ENCODE measurements around the gene INO80D. TPM values are rescaled to one million over a fixed set of nuclear protein-coding genes. Genes with fewer than 3 reads are reported as not detected.

Gene INO80D
- total RNA-seq, 4 donors from 2014 or later, result 16.0 to 24.5 (median 17.3) TPM

DNA sequence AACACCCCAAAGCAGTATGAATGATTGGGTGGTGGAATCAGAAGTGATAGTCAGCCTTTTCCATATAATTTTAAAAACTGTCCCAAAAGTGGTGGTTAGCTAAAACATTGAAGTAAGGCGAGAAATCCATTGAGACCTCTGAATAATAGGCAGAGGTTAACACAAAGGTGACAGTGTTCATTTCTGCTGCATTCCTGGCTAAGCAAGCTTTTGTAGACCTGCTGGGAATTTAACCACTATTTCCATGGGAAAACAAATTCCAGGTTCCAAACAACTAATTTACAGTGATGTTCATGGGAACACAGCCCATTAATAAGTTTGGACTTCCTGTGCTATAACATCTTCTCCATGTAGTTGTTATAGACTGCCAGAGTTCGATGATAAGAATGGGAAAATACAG is 6.3 kb upstream of the INO80D start:
- TF ChIP-seq, protein P1, sequence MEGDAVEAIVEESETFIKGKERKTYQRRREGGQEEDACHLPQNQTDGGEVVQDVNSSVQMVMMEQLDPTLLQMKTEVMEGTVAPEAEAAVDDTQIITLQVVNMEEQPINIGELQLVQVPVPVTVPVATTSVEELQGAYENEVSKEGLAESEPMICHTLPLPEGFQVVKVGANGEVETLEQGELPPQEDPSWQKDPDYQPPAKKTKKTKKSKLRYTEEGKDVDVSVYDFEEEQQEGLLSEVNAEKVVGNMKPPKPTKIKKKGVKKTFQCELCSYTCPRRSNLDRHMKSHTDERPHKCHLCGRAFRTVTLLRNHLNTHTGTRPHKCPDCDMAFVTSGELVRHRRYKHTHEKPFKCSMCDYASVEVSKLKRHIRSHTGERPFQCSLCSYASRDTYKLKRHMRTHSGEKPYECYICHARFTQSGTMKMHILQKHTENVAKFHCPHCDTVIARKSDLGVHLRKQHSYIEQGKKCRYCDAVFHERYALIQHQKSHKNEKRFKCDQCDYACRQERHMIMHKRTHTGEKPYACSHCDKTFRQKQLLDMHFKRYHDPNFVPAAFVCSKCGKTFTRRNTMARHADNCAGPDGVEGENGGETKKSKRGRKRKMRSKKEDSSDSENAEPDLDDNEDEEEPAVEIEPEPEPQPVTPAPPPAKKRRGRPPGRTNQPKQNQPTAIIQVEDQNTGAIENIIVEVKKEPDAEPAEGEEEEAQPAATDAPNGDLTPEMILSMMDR (IDR thresholded peaks at IDR 0.05; ENCODE audit: low read depth), result no peak

DNA sequence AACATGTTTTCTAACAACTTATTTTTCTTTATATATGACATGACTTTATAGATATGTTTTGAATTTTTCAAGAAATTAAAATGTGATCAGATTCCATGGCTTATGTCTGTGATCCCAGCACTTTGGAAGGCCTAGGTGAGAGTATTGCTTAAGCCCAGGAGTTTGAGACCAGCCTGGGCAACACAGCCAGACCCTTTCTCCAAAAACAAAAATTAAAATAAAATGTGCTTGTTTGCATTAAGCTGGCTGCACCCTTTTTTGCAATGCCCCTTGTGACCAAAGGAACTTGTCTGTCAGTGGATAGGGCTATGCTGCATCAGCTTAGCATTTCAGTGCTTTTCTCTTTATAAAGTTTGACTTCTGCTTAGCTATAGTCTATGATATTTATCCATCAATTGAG is 2.3 kb upstream of the INO80D start:
- TF ChIP-seq, protein P1 (IDR thresholded peaks at IDR 0.05; ENCODE audit: low read depth), result no peak

DNA sequence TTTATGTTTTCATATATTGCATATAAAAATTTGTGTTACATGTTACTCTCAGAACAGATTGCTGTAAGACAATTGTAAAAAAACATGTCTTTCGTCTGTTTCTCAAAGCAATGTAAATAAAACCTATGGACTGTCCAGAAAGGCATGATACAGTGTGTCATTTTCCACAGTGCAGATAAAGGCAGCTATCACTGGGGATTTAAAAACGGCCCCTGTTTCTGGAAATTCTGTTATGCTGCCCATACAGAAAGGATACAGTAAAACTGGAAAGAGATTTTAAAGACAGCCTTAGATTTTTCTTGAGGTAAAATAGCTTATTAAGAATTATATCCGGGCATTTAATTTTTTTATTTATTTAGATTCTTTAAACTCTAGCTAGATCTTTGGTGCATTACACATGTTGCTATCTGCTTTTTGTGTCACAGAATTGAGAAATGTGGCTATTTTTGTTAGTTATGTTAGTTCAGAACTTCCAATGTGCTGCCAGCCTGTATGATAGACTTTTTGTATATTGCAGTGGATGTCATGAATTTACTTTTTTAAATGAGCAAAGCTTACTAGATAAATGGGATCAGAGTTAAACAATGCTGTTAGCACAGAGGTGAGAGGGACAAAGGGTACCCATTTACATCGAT is 859 bp upstream of the INO80D start:
- TF ChIP-seq, protein P1 (IDR thresholded peaks at IDR 0.05; ENCODE audit: low read depth), result no peak

DNA sequence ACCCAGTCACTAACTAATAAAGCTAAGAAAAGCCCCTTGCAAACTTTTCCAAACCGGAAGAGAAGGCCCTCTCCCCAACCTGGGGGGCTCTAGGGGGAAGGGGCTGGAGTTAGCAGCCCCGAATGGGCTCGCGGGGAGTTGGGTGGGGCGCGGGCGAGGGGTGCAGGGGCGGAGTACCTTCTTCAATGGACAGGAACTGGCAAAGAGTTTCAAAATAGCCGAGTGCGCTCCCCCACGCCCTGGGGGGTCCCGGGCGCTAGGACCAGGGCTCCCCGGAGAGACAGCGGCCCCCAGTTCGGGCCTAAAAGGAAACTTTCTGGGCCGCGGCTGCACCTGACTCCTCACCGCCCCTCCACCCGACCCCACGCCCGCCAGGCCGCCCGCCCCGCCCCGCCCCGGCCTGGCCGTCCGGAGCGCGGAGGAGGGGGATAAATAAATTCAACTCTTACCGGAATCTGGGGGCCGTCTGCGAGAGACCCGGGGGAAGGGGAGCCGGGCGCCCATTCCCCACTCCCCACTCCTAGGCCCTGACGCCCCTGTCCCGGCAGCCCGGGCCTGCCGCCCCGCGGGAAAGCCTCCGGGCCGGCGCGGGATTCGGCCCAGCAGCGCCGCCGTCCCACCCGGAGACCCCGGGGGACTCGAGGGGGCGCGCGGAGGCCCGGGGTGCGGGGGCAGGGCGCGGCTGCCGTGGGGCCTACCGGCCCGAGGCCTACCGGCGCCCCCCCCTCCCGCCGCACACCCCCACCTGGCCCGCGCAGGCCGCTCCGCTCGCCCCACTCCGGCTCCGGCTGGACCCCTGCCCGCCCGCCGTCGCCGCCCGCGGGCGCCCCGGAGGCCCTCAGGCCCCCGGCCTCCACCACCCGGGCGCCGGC is 868 bp downstream of the INO80D start:
- TF ChIP-seq, protein P1 (IDR thresholded peaks at IDR 0.05; ENCODE audit: low read depth), result no peak

DNA sequence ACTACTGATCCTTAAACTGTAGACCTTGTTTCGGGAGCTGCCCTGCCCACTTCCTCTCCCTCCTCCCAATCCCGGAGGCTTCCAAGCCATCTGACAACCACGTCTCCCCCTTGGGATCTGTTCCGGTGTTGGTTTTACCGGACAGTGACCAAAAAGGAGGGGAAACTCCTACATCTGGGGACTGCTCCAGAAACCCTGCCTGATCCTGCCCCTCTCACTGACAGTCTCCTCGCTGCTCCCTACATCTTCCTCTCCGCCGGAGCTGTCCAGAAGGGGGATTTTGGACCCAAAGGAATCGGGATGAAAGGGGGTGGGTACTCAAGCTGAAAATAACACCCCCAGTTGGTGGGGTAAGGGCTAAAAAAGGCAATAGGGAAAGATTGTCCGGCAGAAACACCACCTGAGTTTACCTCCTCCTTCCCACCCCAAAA is 1.5 kb downstream of the INO80D start:
- TF ChIP-seq, protein P1 (IDR thresholded peaks at IDR 0.05; ENCODE audit: low read depth), result no peak

DNA sequence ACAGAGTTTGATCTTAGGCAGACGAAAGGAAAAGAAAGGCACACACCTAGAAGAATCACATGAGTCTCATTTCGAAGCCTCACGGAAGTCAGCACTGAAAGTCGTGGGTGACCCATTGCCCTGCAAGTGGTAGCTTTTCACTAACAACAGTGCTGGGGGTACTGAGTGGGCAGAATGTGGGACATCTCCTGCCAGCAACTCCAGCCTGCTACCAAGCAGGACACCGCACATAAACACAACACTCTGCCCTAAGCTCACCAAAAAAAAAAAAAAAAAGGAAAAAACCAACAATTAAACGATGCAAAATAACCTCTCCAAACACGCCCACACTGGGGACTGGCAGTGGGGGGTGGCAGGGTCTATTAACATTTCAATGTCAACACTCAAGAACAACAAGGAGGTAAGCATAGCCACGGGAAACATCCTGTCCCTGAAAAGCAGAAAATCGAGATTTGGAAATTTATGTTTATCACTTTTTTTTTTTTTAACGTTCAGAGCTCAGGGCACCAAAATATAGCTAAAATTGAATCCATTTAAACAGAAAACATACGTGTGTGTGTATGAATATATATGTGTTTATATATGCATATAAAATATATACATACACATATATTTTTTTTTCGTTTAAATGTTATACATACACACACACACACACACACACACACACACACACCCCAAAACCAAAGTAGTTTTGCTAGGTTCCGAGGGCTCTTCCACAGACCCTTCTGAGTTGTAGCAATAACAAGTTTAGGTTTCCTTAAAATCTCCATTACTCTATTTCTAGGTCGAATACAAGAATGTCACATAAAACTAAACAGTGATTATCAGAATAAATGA is 2.2 kb downstream of the INO80D start:
- TF ChIP-seq, protein P1 (IDR thresholded peaks at IDR 0.05; ENCODE audit: low read depth), result no peak

Data from subcutaneous adipose tissue (tissue), 4 donors.